HEK293 (cell line): ENCODE measurements around the gene PCNX3.
A peak's percentile ranks its signal among the peaks of the same experiment; 100 is the strongest.

Source experiments
- CTCF ChIA-PET: fragments of 350-600 bp; formaldehyde crosslinking; extraction: SDS; loops from one replicate; lab custom pipeline; 2021; ENCODE audit warnings: antibody characterized with exemption; lab: Yijun Ruan, JAX
- POLR2A ChIA-PET: fragments of 300-600 bp; formaldehyde crosslinking; extraction: SDS; loops from one replicate; lab custom pipeline; 2020; ENCODE audit warnings: antibody characterized with exemption, inconsistent platforms; lab: Yijun Ruan, JAX
- H3K27ac ChIP-seq: fragments of 200-500 bp; sonication (Bioruptor generic); 2 replicates; pipeline ENCODE4 v1.5.1; 2014; ENCODE audit warnings: low read depth, low read length, control low read depth, inconsistent platforms; ENCODE audit errors: extremely low read depth
- H3K36me3 ChIP-seq, 2 experiments: fragments of 200-500 bp in 1 of 2; sonication (Bioruptor generic) in 1 of 2; 1 replicate in 1 of 2; 2 replicates in 1 of 2; pipeline ENCODE4 v1.5.1; 2014 to 2017; ENCODE audit warnings: inconsistent platforms in 2 of 2, low read length in 2 of 2; ENCODE audit not compliant: control insufficient read depth in 2 of 2, insufficient read depth in 1 of 2
- H3K4me1 ChIP-seq: fragments of 200-500 bp; sonication (Bioruptor generic); 2 replicates; pipeline ENCODE4 v1.5.1; 2014; ENCODE audit warnings: mild to moderate bottlenecking, low read length, inconsistent platforms; ENCODE audit not compliant: control insufficient read depth, insufficient read depth
- H3K4me3 ChIP-seq: 2 replicates; pipeline ENCODE4 v1.5.1; 2011; ENCODE audit warnings: low read depth, mild to moderate bottlenecking, control low read depth, low read length, moderate library complexity
- H3K9me3 ChIP-seq: fragments of 200-500 bp; sonication (Bioruptor generic); 2 replicates; pipeline ENCODE4 v1.5.1; 2014; ENCODE audit warnings: low read depth, low read length, inconsistent platforms; ENCODE audit not compliant: control insufficient read depth, insufficient read depth
- EGR2 ChIP-seq: fragments of 450-650 bp; formaldehyde crosslinking; IDR thresholded peaks from 2 replicates; pipeline ENCODE4 v1.5.1; 2016; ENCODE audit warnings: low read depth, missing biosample characterization, missing genetic modification characterization
- GLIS1 ChIP-seq: fragments of 450-650 bp; formaldehyde crosslinking; IDR thresholded peaks from 2 replicates; pipeline ENCODE4 v1.5.1; 2016; ENCODE audit warnings: missing biosample characterization, missing genetic modification characterization
- GLIS2 ChIP-seq: fragments of 450-650 bp; formaldehyde crosslinking; IDR thresholded peaks from 2 replicates; pipeline ENCODE4 v1.5.1; 2016; ENCODE audit warnings: missing biosample characterization, missing genetic modification characterization
- KLF1 ChIP-seq: fragments of 450-650 bp; formaldehyde crosslinking; IDR thresholded peaks from 2 replicates; pipeline ENCODE4 v1.5.1; 2016; ENCODE audit warnings: missing biosample characterization, missing genetic modification characterization
- KLF16 ChIP-seq: fragments of 450-650 bp; formaldehyde crosslinking; IDR thresholded peaks from 2 replicates; pipeline ENCODE4 v1.5.1; 2017; ENCODE audit warnings: missing biosample characterization, missing genetic modification characterization
- KLF8 ChIP-seq: fragments of 450-650 bp; formaldehyde crosslinking; IDR thresholded peaks from 2 replicates; pipeline ENCODE4 v1.5.1; 2016; ENCODE audit warnings: missing biosample characterization, missing genetic modification characterization
- PRDM2 ChIP-seq: fragments of 450-650 bp; formaldehyde crosslinking; IDR thresholded peaks from 2 replicates; pipeline ENCODE4 v1.5.1; 2016; ENCODE audit warnings: missing biosample characterization, missing genetic modification characterization, borderline replicate concordance
- PRDM4 ChIP-seq: fragments of 450-650 bp; formaldehyde crosslinking; IDR thresholded peaks from 2 replicates; pipeline ENCODE4 v1.5.1; 2017; ENCODE audit warnings: missing biosample characterization, missing genetic modification characterization
- SALL2 ChIP-seq: fragments of 450-650 bp; formaldehyde crosslinking; IDR thresholded peaks from 2 replicates; pipeline ENCODE4 v1.5.0; 2017; ENCODE audit warnings: missing biosample characterization, mild to moderate bottlenecking, missing genetic modification characterization, borderline replicate concordance
- SP2 ChIP-seq: fragments of 450-650 bp; formaldehyde crosslinking; IDR thresholded peaks from 2 replicates; pipeline ENCODE4 v1.5.1; 2016; ENCODE audit warnings: missing biosample characterization, missing genetic modification characterization
- SP3 ChIP-seq: fragments of 450-650 bp; formaldehyde crosslinking; IDR thresholded peaks from 2 replicates; pipeline ENCODE4 v1.5.1; 2016; ENCODE audit warnings: missing biosample characterization, missing genetic modification characterization
- ZFHX2 ChIP-seq: fragments of 450-650 bp; formaldehyde crosslinking; conservative IDR thresholded peaks from 2 replicates; pipeline ENCODE4 v1.5.1; 2016; ENCODE audit warnings: missing biosample characterization, missing genetic modification characterization
- ZNF341 ChIP-seq: fragments of 450-650 bp; formaldehyde crosslinking; IDR thresholded peaks from 2 replicates; pipeline ENCODE4; 2016; ENCODE audit warnings: low read depth, missing biosample characterization, missing genetic modification characterization
- ZNF473 ChIP-seq: fragments of 450-650 bp; formaldehyde crosslinking; IDR thresholded peaks from 2 replicates; pipeline ENCODE4 v1.5.1; 2017; ENCODE audit warnings: missing biosample characterization, missing genetic modification characterization
- ZNF488 ChIP-seq: fragments of 450-650 bp; formaldehyde crosslinking; IDR thresholded peaks from 2 replicates; pipeline ENCODE4 v1.5.1; 2016; ENCODE audit warnings: missing biosample characterization, missing genetic modification characterization
- ZNF776 ChIP-seq: fragments of 450-650 bp; formaldehyde crosslinking; IDR thresholded peaks from 2 replicates; pipeline ENCODE4 v1.5.0; 2017; ENCODE audit warnings: missing biosample characterization, missing genetic modification characterization, borderline replicate concordance
- ZNF837 ChIP-seq: fragments of 450-650 bp; formaldehyde crosslinking; IDR thresholded peaks from 2 replicates; pipeline ENCODE4 v1.5.1; 2016; ENCODE audit warnings: missing biosample characterization, missing genetic modification characterization
- ZNF843 ChIP-seq: fragments of 450-650 bp; formaldehyde crosslinking; IDR thresholded peaks from 2 replicates; pipeline ENCODE4 v1.5.1; 2016; ENCODE audit warnings: missing biosample characterization, missing genetic modification characterization

Gene PCNX3

GRCh38 chr11:65589444-65590239 lies 25.9 kb upstream of the PCNX3 start (continued):
- no peak for TF ChIP-seq PRDM2 (tag by site-specific recombination)
- peak; percentile 77 for TF ChIP-seq GLIS1 (tag by site-specific recombination)
- no peak for TF ChIP-seq SALL2 (tag by site-specific recombination)
- TF ChIP-seq SP3 (tag by site-specific recombination): 0 out of 2 replicates have a peak, but pooled peaks have one; percentile 25
- peak; percentile 78 for TF ChIP-seq EGR2 (tag by site-specific recombination)
- 0 out of 2 replicates have a peak, but pooled peaks have one; percentile 18 for TF ChIP-seq GLIS2 (tag by site-specific recombination)
- TF ChIP-seq ZFHX2 (tag by site-specific recombination): peak; percentile 64
- peak; percentile 66; the same call in 1 of the 2 replicates for TF ChIP-seq KLF1 (tag by site-specific recombination)

GRCh38 chr11:65590240-65590738 lies 25.3 kb upstream of the PCNX3 start:
- no peak overlapping the region for H3K27ac ChIP-seq
- H3K9me3 ChIP-seq: no peaks in the 10 kb centered on the region
- ChIA-PET POLR2A (no interaction called here), CTCF (interaction anchor here (0.9 to 4.4 kb wide), 6 partner anchors 13 to 49 kb away, joined by 4 to 28 read pairs (median 5); partner anchors contain the start of genes EHBP1L1 and PCNX3)
- H3K36me3 ChIP-seq: no peaks in the 10 kb centered on the region
- no peak overlapping the region for H3K4me3 ChIP-seq
- no peak for TF ChIP-seq ZNF473 (tag by site-specific recombination)
- no peak for TF ChIP-seq ZNF488
- TF ChIP-seq KLF8: peak; percentile 23; the same call in 1 of the 2 replicates
- H3K4me1 ChIP-seq: no peaks in the 10 kb centered on the region

- ChIA-PET CTCF (interaction anchor here (0.6 to 4.1 kb wide), 13 partner anchors 10 to 325 kb away, joined by 3 to 46 read pairs (median 6); partner anchors contain the start of genes FAM89B, MAP3K11, PCNX3 and SCYL1), POLR2A (interaction anchor here (0.6 to 2.0 kb wide), 8 partner anchors 8 to 654 kb away, joined by 3 to 8 read pairs (median 4); partner anchors contain the start of genes FAM89B and PCNX3)
- Histone ChIP-seq H3K4me1 (no peaks in the 10 kb centered on the region), H3K36me3 (no peaks in the 10 kb centered on the region), H3K9me3 (no peaks in the 10 kb centered on the region), H3K27ac (no peak overlapping the region), H3K4me3 (no peak overlapping the region)
- TF ChIP-seq ZNF843 (tag by site-specific recombination) (no peak), ZNF837 (no peak), ZNF341 (tag by site-specific recombination) (0 out of 2 replicates have a peak, but pooled peaks have one; percentile 13), ZNF776 (tag by site-specific recombination) (no peak), KLF16 (tag by site-specific recombination) (no peak), SP2 (peak; percentile 43), KLF1 (tag by site-specific recombination) (peak; percentile 82; the same call in 1 of the 2 replicates), PRDM4 (tag by site-specific recombination) (peak; percentile 60)
Observed at GRCh38 chr11:65591939-65592857, 23.4 kb upstream of the PCNX3 start.
